K562 (cell line): ENCODE results near the gene CDC14B.
"Not testable (repeated sequence)": the region's sequence is repeated elsewhere in the genome, so short reads cannot be mapped to it uniquely, and the experiment has no call there.

Experiments
- CHD4 ChIP-seq: fragments of 200-600 bp; sonication (generic); IDR thresholded peaks from 3 replicates; pipeline ENCODE4 v1.6.1; 2012; ENCODE audit warnings: low read depth, mild to moderate bottlenecking, mixed read lengths, low read length, inconsistent platforms; ENCODE audit not compliant: insufficient read depth, insufficient replicate concordance, poor library complexity, severe bottlenecking
- TF ChIP-seq, protein P1 (sequence below), 3 experiments: IDR thresholded peaks in 2 of 3; conservative IDR thresholded peaks in 1 of 3; 2 replicates each; pipeline ENCODE4 v1.5.1; 2011 to 2012; ENCODE audit warnings: low read length in 3 of 3, mild to moderate bottlenecking in 3 of 3, control low read depth in 2 of 3, improper control_type of control experiment in 1 of 3, inconsistent platforms in 1 of 3, low read depth in 1 of 3, mixed read lengths in 1 of 3, moderate library complexity in 1 of 3; ENCODE audit not compliant: insufficient read depth in 2 of 3

DNA sequence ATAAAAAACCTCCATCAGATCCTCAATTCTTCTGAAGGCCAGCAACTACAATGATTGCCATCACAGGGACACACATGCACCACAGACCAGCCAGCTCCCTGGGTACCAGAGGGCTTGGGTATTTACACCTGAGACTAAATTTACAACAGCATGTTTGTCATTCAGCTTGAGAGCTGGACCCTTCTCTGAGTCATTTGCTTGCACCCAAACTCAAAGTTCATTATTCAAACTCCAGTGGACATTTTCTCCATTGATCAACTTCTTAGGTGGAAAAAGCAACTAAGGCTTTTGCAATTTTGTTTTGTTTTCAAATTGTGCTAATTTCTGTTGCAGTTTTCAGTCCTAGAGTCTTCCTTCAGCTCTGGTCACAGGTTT lies 116.3 kb downstream of the CDC14B start:
- TF ChIP-seq, protein P1, sequence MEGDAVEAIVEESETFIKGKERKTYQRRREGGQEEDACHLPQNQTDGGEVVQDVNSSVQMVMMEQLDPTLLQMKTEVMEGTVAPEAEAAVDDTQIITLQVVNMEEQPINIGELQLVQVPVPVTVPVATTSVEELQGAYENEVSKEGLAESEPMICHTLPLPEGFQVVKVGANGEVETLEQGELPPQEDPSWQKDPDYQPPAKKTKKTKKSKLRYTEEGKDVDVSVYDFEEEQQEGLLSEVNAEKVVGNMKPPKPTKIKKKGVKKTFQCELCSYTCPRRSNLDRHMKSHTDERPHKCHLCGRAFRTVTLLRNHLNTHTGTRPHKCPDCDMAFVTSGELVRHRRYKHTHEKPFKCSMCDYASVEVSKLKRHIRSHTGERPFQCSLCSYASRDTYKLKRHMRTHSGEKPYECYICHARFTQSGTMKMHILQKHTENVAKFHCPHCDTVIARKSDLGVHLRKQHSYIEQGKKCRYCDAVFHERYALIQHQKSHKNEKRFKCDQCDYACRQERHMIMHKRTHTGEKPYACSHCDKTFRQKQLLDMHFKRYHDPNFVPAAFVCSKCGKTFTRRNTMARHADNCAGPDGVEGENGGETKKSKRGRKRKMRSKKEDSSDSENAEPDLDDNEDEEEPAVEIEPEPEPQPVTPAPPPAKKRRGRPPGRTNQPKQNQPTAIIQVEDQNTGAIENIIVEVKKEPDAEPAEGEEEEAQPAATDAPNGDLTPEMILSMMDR (IDR thresholded peaks at IDR 0.05 in 2 of 3, conservative IDR thresholded peaks at IDR 0.05 in 1 of 3; ENCODE audit: insufficient read depth in 2 of 3, low read depth in 1 of 3, low read length in 3 of 3): not testable (repeated sequence)
- TF ChIP-seq CHD4: not testable (repeated sequence)
